Caco-2 (cell line): ENCODE results near the gene PXK. TPM values are rescaled to one million over a fixed set of nuclear protein-coding genes. Genes with fewer than 3 reads are reported as not detected.

Experiments used
- BruUV-seq: library from RNA; stranded (reverse); fragments of 400-500 nt; replicated peaks from 2 replicates; lab custom pipeline; 2021; lab: Mats Ljungman, UMichigan
- CTCF ChIA-PET: fragments of 300-600 bp; sonication (Branson Sonifier 250); formaldehyde crosslinking; loops from one replicate; lab custom pipeline; 2022; ENCODE audit warnings: antibody characterized with exemption; lab: Charles Lee
- POLR2A ChIA-PET: fragments of 300-600 bp; sonication (Branson Sonifier 250); formaldehyde crosslinking; loops from one replicate; lab custom pipeline; 2022; ENCODE audit warnings: antibody characterized with exemption; lab: Charles Lee
- DNase-seq, 2 experiments: peaks; one replicate each; pipeline versions ENCODE4 v3.0.0 to v3.0.0-alpha.2; 2020 to 2022
- H3K27me3 ChIP-seq: replicated peaks from 2 replicates; pipeline ENCODE4 v1.6.0; 2011; ENCODE audit warnings: low read length; ENCODE audit not compliant: control insufficient read depth, insufficient read depth
- H3K36me3 ChIP-seq: 2 replicates; pipeline ENCODE4 v1.5.1; 2011; ENCODE audit warnings: low read length; ENCODE audit not compliant: control insufficient read depth, insufficient read depth
- H3K4me1 ChIP-seq: fragments of 250-450 bp; sonication (Bioruptor Pico); 2 replicates; pipeline ENCODE4 v1.5.1; 2020; ENCODE audit warnings: mild to moderate bottlenecking
- H3K4me3 ChIP-seq: 2 replicates; pipeline ENCODE4 v1.5.1; 2011; ENCODE audit warnings: low read depth, mild to moderate bottlenecking, control low read depth, low read length
- H3K9me3 ChIP-seq: fragments of 250-450 bp; sonication (Bioruptor Pico); 2 replicates; pipeline ENCODE4 v1.5.1; 2020; ENCODE audit warnings: mild to moderate bottlenecking, moderate library complexity
- H3K27ac Mint-ChIP-seq: one replicate; pipeline ENCODE4 v1.8.0; 2022; ENCODE audit warnings: mixed read lengths; ENCODE audit not compliant: unreplicated experiment
- H3K27me3 Mint-ChIP-seq: one replicate; pipeline ENCODE4 v1.8.0; 2022; ENCODE audit warnings: mixed read lengths; ENCODE audit not compliant: insufficient read depth, unreplicated experiment
- H3K36me3 Mint-ChIP-seq: one replicate; pipeline ENCODE4 v1.8.0; 2022; ENCODE audit warnings: mild to moderate bottlenecking, mixed read lengths; ENCODE audit not compliant: insufficient read depth, unreplicated experiment
- H3K4me1 Mint-ChIP-seq: one replicate; pipeline ENCODE4 v1.8.0; 2022; ENCODE audit warnings: low read depth, mixed read lengths; ENCODE audit not compliant: unreplicated experiment
- H3K4me3 Mint-ChIP-seq: one replicate; pipeline ENCODE4 v1.8.0; 2022; ENCODE audit warnings: mild to moderate bottlenecking, moderate library complexity, mixed read lengths; ENCODE audit not compliant: unreplicated experiment
- H3K9me3 Mint-ChIP-seq: one replicate; pipeline ENCODE4 v1.8.0; 2022; ENCODE audit warnings: mixed read lengths; ENCODE audit not compliant: unreplicated experiment
- intact Hi-C: fragments of 100-400 bp; cut with micrococcal nuclease; formaldehyde crosslinking; loops from one replicate; pipeline ENCODE4 v1.10.0; 2022; ENCODE audit not compliant: unreplicated experiment
- total RNA-seq: library from RNA; stranded (reverse); gene quantifications from 2 replicates; pipeline ENCODE4 v1.2.3, GENCODE V29; 2022
- TF ChIP-seq, protein P1 (sequence below), 2 experiments: fragments of 200-600 bp in 1 of 2; IDR thresholded peaks; 1 replicate in 1 of 2; 2 replicates in 1 of 2; pipeline versions ENCODE4 v1.5.1 to v1.8.0; 2011 to 2022; ENCODE audit warnings: antibody characterized with exemption in 1 of 2, control low read depth in 1 of 2, inconsistent platforms in 1 of 2, low read depth in 1 of 2, low read length in 1 of 2, mild to moderate bottlenecking in 1 of 2, moderate library complexity in 1 of 2; ENCODE audit not compliant: insufficient read depth in 1 of 2, severe bottlenecking in 1 of 2, unreplicated experiment in 1 of 2

Gene PXK
- total RNA-seq, 1 experiment from 2014 or later: 9.1 TPM

DNA sequence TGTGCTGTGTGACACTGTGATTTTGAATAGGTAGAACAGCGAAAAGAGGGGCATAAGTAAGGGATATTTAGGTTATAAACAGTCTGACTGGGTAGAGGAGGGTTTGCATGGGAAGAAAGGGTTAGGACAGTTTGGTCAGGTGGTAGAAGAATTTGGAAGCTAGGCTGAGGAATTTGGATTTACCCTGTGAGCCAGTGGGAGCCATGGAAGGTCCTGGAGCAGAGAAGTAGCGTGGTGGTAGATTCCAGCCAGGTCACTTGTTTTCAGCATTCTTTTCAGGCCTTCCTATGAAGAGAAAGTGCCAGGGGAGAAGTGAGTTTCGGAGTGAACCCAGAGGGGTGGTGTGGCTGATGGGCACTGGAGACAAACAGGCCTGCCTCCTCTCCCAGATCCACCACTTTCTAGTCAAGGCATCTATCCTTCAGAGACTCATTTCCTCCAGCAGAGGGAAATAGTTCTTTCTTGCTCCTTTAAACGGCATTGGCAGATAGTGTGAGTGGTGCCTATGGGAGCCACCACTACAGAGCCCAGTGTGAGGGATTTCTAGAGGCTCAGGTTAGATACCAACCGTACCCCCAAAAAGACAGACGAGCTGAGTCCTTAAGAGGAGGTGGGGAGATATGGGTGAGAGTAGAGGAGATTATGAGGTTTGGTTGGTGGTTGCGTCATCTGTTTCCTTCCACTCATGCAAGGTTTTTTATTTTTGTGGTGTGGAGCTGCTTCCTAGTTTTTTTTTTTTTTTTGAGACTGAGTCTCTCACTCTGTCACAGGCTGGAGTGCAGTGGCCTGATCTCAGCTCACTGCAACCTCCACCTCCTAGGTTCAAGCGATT lies 21.2 kb downstream of the PXK start:
- Mint-ChIP-seq H3K27ac (no peak overlapping the region), H3K27me3 (no peaks in the 10 kb centered on the region), H3K4me3 (no peak overlapping the region), H3K9me3 (no peaks in the 10 kb centered on the region), H3K4me1 (no peaks in the 10 kb centered on the region), H3K36me3 (no peaks in the 10 kb centered on the region)
- Histone ChIP-seq H3K9me3 (no peaks in the 10 kb centered on the region), H3K27me3 (no peaks in the 10 kb centered on the region), H3K4me3 (no peak overlapping the region), H3K4me1 (no peaks in the 10 kb centered on the region), H3K36me3 (no peaks in the 10 kb centered on the region)
- no TSS peak for BruUV-seq
- CTCF ChIA-PET: interaction anchor here (0.8 kb wide), 1 partner anchor 62 kb away, joined by 7 read pairs; no protein-coding TSS in a partner anchor
- POLR2A ChIA-PET: no interaction called here
- intact Hi-C loops: no loop called here
- DNase-seq: no peak
- TF ChIP-seq, protein P1, sequence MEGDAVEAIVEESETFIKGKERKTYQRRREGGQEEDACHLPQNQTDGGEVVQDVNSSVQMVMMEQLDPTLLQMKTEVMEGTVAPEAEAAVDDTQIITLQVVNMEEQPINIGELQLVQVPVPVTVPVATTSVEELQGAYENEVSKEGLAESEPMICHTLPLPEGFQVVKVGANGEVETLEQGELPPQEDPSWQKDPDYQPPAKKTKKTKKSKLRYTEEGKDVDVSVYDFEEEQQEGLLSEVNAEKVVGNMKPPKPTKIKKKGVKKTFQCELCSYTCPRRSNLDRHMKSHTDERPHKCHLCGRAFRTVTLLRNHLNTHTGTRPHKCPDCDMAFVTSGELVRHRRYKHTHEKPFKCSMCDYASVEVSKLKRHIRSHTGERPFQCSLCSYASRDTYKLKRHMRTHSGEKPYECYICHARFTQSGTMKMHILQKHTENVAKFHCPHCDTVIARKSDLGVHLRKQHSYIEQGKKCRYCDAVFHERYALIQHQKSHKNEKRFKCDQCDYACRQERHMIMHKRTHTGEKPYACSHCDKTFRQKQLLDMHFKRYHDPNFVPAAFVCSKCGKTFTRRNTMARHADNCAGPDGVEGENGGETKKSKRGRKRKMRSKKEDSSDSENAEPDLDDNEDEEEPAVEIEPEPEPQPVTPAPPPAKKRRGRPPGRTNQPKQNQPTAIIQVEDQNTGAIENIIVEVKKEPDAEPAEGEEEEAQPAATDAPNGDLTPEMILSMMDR (IDR thresholded peaks at IDR 0.05; ENCODE audit: insufficient read depth in 1 of 2, low read depth in 1 of 2, low read length in 1 of 2, severe bottlenecking in 1 of 2, unreplicated experiment in 1 of 2): no peak

DNA sequence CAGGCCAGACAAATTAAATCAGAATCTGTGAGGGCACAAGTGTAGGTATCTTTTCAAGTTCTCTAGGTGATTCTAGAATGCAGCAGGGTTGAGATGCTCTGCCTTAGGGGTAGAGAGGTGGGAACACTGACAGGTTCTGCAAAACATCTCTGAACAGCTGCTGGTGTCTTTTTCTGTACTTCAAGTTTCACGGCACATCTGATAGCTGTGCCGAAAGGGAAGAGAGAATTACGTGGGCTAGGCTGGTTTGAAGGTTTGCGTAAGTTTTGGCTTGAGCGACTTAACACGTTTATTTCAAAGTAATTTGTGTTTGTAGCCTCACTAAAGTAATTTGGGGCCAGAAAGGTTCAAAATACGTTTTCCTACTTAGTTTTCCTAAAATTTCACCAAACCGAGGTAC lies 22.5 kb downstream of the PXK start:
- TF ChIP-seq, protein P1 (IDR thresholded peaks at IDR 0.05; ENCODE audit: insufficient read depth in 1 of 2, low read depth in 1 of 2, low read length in 1 of 2, severe bottlenecking in 1 of 2, unreplicated experiment in 1 of 2): no peak
- no peak for DNase-seq
- no peaks in the 10 kb centered on the region for H3K27me3 Mint-ChIP-seq
- no peaks in the 10 kb centered on the region for H3K4me1 Mint-ChIP-seq
- no peak overlapping the region for H3K27ac Mint-ChIP-seq
- CTCF ChIA-PET: no interaction called here
- intact Hi-C loops: no loop called here
- H3K36me3 Mint-ChIP-seq: no peaks in the 10 kb centered on the region
- Histone ChIP-seq H3K27me3 (no peaks in the 10 kb centered on the region), H3K4me3 (no peak overlapping the region), H3K36me3 (no peaks in the 10 kb centered on the region), H3K9me3 (no peaks in the 10 kb centered on the region), H3K4me1 (no peaks in the 10 kb centered on the region)
- no peaks in the 10 kb centered on the region for H3K9me3 Mint-ChIP-seq
- H3K4me3 Mint-ChIP-seq: no peak overlapping the region
- no TSS peak for BruUV-seq
- POLR2A ChIA-PET: no interaction called here

DNA sequence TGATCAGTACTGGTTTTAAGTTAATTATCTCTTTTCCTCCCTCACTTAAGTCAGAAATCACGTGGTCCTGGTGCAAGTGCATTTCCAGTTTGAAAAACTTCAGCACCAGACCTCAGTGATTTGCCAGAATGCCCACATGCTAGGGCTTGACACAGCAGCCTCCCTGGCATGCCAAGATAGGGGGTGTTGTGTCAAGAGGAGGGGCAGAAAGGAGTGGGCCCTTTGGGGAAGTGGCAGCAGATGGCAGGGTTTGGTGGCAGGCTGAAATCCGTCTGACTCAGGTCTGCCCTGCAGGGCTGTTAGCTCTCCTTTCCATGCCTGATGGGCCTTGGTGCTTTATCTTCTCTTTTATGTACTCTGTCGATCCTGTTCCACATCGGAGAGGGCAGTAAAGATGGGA lies 23.4 kb downstream of the PXK start:
- H3K27me3 Mint-ChIP-seq: no peaks in the 10 kb centered on the region
- no peaks in the 10 kb centered on the region for H3K4me1 Mint-ChIP-seq
- TF ChIP-seq, protein P1 (IDR thresholded peaks at IDR 0.05; ENCODE audit: insufficient read depth in 1 of 2, low read depth in 1 of 2, low read length in 1 of 2, severe bottlenecking in 1 of 2, unreplicated experiment in 1 of 2): no peak
- Histone ChIP-seq H3K36me3 (no peaks in the 10 kb centered on the region), H3K4me3 (no peak overlapping the region), H3K27me3 (no peaks in the 10 kb centered on the region), H3K4me1 (no peaks in the 10 kb centered on the region), H3K9me3 (no peaks in the 10 kb centered on the region)
- ChIA-PET POLR2A (no interaction called here), CTCF (interaction anchor here (0.6 kb wide), 1 partner anchor 217 kb away, joined by 4 read pairs; no protein-coding TSS in a partner anchor)
- BruUV-seq: no TSS peak
- H3K36me3 Mint-ChIP-seq: no peaks in the 10 kb centered on the region
- H3K9me3 Mint-ChIP-seq: no peaks in the 10 kb centered on the region
- no peak overlapping the region for H3K27ac Mint-ChIP-seq
- H3K4me3 Mint-ChIP-seq: no peak overlapping the region
- DNase-seq: no peak
- intact Hi-C loops: no loop called here
